GM13977 (cell line): ENCODE data around the gene PIAS4.

Experiments used
- DNase-seq: peaks from one replicate; pipeline ENCODE4 v3.0.0; 2012; ENCODE audit warnings: low spot score
- in situ Hi-C: fragments of 300-500 bp; cut with MboI; formaldehyde crosslinking; loops from one replicate; pipeline ENCODE4 v1.12.0; 2022; ENCODE audit warnings: low sequenced_read_pairs, low pct_unique_long_range_greater_than_20kb, mixed read lengths, inconsistent platforms; ENCODE audit not compliant: unreplicated experiment
- TF ChIP-seq, protein P1 (sequence below): IDR thresholded peaks from 2 replicates; pipeline ENCODE4 v1.5.1; 2012; ENCODE audit warnings: mild to moderate bottlenecking, control low read depth; ENCODE audit not compliant: insufficient read depth; ENCODE audit errors: extremely low read depth, missing control alignments

PIAS4 gene

DNA sequence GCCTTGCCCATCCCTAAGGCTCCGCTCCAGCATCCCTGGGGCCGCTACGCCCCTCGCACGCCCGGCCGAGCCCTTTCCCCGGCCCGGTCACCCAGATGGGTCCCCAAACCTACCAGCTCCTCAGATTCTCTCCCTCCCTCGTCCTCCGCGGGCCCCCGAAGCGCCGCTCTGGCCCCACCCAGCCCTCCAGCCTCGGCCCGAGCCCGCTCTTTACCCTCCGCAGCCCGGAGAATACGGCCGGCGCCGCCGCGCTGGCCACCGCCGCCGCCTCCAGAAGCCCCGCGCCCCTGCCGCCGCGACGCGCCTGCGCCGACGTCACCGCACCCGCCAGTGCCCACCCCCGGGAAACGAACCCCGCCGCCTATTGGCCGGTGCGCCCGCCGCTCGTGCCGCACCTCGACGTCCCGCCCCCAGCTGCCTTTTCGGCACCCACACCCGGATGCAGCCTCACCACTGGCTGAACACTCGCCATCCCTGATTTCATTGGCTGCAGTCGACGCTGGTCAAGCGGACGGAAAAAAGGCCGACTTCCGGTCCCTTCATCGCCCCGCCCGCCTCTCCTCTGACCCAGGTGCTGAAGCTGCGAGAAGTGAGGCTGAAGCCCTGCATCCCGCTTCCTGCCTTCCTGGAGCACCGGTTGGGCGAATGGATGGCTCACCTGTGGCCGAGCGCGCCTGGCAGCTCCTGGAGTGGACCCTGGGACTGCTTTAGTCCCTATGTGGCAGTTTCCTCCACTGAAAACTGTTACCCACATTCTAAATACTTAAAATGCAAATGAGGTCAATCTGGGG is 36.5 kb upstream of the PIAS4 start, which contains the start of gene DAPK3:
TSS of gene DAPK3 (minus strand) at position 292 of the 791 bp plus-strand sequence. CDS start 1,364 bp downstream, outside the sequence.
- TF ChIP-seq, protein P1, sequence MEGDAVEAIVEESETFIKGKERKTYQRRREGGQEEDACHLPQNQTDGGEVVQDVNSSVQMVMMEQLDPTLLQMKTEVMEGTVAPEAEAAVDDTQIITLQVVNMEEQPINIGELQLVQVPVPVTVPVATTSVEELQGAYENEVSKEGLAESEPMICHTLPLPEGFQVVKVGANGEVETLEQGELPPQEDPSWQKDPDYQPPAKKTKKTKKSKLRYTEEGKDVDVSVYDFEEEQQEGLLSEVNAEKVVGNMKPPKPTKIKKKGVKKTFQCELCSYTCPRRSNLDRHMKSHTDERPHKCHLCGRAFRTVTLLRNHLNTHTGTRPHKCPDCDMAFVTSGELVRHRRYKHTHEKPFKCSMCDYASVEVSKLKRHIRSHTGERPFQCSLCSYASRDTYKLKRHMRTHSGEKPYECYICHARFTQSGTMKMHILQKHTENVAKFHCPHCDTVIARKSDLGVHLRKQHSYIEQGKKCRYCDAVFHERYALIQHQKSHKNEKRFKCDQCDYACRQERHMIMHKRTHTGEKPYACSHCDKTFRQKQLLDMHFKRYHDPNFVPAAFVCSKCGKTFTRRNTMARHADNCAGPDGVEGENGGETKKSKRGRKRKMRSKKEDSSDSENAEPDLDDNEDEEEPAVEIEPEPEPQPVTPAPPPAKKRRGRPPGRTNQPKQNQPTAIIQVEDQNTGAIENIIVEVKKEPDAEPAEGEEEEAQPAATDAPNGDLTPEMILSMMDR = no peak
- DNase-seq = peak; percentile 98
- in situ Hi-C loops = no loop called here

DNA sequence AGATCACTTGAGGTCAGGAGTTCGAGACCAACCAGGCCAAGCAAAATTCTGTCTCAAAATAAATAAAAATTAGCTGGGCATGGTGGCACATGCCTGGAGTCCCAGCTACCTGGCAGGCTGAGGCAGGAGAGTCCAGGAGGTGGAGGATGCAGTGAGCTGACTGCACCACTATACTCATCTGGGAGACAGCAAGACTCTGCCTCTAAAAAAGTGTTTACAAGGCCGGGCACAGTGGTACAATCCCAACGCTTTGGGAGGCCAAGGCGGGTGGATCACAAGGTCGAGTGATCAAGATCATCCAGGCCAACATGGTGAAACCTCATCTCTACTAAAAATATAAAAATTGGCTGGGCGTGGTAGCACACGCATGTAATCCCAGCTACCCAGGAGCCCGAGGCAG is 32.4 kb upstream of the PIAS4 start:
- in situ Hi-C loops = no loop called here
- no peak for DNase-seq
- TF ChIP-seq, protein P1 = no peak

DNA sequence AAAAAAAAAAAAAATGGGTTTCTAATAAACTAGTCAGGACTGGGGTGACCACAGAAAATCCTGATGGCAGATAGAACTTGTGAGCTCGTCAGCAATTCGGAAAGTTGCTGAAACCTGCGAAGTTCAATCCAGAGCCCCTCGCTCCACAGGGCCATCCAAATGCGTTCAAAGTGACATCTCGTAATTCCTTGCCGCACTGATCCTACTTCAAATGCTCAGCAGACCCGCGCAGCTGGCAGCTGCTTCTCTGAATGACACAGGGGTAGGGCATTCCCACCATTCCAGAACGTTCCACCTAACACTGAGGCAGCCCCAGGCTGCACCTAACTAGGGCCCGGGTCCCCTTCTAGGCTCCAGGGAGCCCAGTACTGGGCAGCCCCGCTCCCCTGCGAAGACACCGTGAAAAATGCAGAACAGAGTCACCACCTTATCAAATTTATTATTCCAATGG is 31.9 kb upstream of the PIAS4 start:
- in situ Hi-C loops = no loop called here
- TF ChIP-seq, protein P1 = no peak
- DNase-seq = no peak

DNA sequence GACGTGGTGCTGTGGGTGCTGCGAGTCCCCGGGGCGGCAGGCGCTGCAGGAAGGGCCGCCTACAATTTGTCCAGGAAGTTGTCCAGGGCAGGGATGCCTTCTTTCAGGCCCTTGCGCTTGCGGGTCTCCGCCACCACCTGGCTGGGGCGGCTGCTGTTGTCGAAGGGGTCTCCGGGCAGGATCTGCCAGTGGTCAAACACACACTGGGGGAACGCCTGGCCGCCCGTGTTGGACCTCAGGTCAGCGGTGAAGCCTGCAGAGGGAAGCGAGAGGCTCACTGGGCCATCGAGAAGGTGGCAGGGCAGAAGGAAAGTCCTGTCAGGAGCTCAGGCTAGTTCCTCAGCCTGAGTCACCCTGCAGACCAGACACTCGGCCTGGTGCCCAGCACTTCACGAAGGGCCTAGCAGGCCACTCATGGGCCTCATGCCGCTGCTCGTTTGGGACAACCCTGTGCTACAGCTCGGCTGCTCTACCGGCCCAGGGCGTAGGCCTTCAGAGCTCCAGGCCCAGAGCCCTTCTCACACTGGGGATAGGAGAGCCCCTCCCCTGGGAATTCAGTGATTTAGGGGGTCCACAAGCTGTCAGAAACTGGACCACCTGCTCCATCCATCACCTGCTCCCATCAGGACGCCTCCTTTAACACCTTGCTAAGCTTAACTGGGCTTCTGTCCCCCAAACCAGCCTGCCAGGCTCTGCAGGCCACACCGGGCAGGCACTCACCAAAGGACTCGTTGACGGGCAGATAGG is 30.9 kb upstream of the PIAS4 start:
- in situ Hi-C loops = no loop called here
- TF ChIP-seq, protein P1 = no peak
- no peak for DNase-seq

DNA sequence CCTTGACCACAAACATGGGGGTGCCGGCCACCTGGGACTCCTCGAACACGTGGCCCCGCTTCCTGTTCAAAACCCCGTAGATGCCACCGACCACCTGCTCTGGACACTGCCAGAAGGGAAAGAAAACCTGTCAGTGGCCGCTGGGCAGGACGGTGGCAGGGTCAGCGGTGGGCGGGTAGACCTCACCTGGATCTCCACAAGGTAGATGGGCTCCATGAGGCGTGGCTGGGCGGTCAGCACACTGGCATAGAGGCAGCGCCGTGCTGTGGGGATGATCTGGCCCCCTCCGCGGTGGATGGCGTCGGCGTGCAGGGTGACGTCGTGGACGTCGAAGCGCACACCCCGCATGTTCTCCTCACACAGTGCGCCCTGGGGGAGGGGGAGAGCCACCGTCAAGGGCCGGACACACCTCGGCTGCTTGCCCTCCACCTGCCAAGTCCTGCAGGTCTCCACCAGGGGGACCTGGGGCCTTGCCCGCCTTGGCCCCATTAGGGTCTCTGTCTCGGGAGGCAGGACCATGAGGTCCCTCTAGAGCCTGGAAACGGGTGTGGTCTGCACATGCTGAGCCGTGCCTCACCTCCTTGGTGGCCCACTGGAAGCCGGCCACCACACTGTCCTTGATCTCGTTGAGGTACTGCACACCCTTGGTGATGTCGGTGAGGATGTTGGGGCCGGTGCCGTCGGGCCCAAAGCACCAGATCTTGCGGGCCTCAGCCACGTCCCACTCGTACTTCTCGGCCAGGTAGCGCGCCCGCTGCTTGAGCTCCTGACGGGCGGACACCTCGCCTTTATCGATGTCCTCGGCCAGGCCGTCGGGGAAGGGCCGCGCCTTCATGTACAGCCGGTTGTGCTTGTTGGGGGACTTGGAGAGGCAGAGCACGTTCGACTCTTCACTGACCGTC is 30.0 kb upstream of the PIAS4 start:
- no peak for DNase-seq
- TF ChIP-seq, protein P1 = no peak
- in situ Hi-C loops = no loop called here

DNA sequence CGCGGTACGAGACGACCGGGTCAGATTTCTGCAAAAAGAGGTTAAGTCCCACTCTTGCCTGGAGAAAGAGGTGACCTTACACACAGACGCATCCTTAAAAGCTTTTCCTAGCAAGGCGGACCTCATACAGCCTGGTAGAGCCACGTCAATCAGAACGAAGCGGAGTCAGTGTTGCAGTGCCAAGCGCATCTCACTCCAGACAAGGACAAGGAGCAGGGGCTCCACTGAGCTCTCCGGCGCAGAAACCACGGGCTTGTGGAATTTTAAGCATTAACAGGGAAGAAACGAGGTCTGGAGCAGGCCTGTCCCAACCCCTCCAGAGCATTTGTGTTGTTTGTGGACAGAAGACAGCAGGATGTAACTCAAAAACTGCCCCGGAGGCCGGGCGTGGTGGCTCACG is 29.4 kb upstream of the PIAS4 start:
- in situ Hi-C loops = no loop called here
- DNase-seq = no peak
- TF ChIP-seq, protein P1 = no peak
